NCI-H146 treated with DMSO at 0.1 percent for 48 hours (cell line): ENCODE results near the gene MSH2.
"Not testable (repeated sequence)": the region's sequence is repeated elsewhere in the genome, so short reads cannot be mapped to it uniquely, and the experiment has no call there.

Experiments used
- DNase-seq: peaks from one replicate; lab custom pipeline; 2025; ENCODE audit not compliant: unreplicated experiment; lab: John Stamatoyannopoulos, UW

The MSH2 gene

GRCh38 chr2:47406649-47407330 is 3.8 kb downstream of the MSH2 start:
- not testable (repeated sequence) for DNase-seq

- DNase-seq: not testable (repeated sequence)
These were observed 5.0 kb downstream of the MSH2 start for GRCh38 chr2:47407976-47408375.

DNA sequence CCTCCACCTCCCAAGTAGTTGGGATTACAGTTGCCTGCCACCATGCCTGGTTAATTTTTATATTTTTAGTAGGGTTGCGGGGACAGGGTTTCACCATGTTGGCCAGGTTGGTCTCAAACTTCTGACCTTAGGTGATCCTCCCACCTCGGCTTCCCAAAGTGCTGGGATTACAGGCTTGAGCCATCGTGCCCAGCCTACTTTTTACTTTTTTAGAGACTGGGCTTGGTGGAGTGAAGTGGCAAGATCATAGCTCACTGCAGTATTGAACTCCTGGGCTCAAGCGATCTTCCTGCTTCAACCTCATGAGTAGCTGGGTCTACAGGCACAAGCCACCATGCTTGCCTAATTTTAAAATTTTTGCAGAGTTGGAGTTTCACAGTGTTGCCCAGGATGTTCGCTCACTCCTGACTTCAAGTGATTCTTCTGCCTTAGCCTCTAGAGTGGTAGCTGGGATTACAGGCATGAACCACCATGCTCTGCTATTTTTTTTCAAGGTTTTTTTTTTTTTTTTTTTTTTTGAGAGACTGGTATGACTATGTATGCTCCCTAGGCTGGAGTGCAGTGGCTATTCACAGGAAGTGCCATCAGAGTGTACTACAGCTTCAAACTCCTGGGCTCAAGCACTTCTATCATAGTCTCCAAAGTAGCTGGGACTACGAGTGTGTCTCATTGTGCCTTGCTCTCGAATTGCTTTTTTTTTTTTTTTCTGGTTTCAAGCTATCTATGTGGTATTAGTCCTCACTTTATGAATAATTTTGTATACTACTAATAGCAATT is 11.9 kb downstream of the MSH2 start:
- no peak for DNase-seq

DNA sequence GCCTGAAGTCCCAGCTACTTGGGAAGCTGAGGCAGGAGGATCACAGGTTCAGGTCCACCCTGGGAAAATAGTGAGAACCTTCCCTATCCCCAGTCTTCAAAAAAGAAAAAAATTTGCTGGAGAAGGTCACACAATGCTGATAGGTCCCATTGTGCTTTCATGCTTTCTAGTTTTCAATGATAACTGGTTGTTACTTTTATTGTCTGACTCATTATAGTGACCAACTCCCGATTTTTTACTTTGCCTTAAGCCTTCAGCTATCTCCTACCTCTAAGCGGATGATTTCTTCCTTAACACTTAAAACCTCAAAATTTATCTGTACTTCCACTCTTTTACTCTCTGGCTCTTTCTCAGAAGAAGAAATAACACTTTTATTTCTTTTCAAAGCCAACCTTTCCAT is 17.3 kb downstream of the MSH2 start:
- DNase-seq: no peak

DNA sequence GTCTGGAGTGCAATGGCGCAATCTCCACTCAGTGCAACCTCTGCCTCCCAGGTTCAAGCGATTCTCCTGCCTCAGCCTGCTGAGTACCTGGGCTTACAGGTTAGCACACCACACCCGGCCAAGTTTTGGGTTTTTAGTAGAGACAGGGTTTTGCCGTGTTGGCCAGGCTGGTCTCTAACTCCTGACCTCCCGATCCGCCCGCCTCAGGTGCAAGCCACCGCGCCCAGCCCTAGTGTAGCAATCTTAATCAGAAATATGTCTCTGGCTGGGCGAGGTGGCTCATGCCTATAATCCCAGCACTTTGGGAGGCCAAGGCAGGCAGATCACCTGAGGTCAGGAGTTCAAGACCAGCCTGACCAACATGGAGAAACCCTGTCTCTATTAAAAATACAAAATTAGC is 17.7 kb downstream of the MSH2 start:
- DNase-seq: not testable (repeated sequence)

GRCh38 chr2:47422016-47422415 is 19.1 kb downstream of the MSH2 start:
- no peak for DNase-seq

DNA sequence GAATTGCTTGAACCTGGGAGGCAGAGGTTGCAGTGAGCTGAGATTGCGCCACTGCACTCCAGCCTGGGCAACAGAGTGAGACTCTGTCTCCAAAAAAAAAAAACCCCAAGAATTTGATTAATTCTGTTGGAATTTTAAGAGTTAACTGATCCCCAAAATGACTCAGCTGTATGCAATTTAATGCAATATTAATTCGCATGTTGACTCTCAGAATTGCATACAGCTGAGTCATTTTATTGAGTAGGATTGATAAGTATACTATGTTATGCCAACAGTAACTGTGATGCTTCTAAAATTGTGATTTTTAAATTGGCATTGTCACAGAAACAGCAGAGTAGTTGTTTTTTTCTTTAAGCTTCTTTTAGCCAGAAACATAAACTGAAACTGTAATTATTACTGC is 19.6 kb downstream of the MSH2 start:
- DNase-seq: no peak

DNA sequence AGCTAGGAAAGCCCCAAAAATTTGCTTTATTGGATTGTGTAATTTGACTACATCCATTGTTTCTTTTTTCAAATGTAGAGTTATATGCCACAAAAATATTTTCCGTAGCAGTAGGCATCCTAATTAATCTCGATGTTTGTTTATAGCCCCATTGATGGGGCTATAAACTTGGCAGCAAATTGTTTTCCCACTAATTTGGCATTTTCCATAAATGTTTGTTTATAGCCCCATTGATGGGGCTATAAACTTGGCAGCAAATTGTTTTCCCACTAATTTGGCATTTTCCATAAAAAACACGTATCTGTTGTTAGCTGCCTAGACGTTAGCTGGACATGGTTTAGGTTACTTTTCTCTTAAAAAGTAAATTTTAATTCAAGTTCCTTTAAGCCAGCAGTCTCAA is 23.8 kb downstream of the MSH2 start:
- no peak for DNase-seq

DNA sequence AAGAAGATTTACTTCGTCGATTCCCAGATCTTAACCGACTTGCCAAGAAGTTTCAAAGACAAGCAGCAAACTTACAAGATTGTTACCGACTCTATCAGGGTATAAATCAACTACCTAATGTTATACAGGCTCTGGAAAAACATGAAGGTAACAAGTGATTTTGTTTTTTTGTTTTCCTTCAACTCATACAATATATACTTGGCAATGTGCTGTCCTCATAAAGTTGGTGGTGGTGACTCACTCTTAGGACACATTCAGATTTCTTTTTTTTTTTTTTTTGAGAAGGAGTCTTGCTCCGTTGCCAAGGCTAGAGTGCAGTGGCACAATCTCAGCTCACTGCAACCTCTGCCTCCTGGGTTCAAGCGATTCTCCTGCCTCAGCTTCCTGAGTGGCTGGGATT is 26.8 kb downstream of the MSH2 start:
- no peak for DNase-seq

GRCh38 chr2:47433006-47433405 is 30.1 kb downstream of the MSH2 start:
- not testable (repeated sequence) for DNase-seq

DNA sequence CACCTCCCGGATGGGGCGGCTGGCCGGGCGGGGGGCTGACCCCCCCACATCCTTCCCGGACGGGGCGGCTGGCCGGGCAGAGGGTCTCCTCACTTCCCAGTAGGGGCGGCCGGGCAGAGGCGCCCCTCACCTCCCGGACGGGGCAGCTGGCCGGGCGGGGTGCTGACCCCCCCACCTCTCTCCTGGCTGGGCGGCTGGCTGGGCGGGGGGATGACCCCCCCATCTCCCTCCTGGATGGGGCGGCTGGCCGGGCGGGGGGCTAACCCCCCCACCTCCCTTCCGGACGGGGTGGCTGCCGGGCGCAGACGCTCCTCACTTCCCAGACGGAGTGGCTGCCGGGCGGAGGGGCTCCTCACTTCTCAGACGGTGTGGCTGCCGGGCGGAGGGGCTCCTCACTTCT is 30.5 kb downstream of the MSH2 start:
- DNase-seq: not testable (repeated sequence)

DNA sequence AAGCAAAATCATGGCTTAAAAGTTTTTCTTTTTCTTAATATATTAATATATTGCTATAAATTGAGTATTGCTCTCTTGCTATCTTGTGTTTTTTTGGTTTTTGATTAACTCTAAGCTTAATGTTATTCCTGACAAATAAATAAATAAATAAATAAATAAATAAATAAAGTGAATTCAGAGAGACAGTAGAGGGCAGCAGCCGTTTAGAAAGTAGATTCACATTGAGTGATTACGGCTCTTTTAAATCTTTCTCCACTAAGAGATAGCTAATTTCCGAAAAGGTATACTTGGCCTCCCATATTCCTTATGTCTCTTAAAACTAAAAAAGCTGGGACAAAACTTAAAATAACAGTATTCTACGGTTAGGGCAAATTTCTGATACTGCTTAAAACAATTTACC is 34.3 kb downstream of the MSH2 start:
- DNase-seq: no peak

- no peak for DNase-seq
These were observed 35.1 kb downstream of the MSH2 start for GRCh38 chr2:47438106-47438505.

GRCh38 chr2:47438783-47439182 is 35.8 kb downstream of the MSH2 start:
- no peak for DNase-seq

DNA sequence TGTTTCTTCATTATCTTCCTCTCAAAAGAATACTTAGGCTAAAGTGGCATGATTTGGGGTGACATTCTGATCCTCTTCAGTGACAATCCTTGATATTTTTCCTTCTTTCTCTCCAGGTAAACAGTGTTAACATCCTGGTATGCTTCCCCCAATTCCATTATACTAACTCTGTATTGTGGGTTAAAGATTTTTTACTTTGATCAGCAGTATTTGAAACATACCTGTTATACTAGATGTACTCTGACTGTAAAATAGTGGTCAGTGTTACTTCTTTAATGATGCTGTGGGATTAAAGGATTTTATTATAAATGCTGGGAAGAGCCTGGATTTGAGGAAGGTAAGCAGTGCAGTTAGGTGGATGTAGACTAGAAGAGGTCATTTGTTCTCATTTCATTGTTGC is 48.8 kb downstream of the MSH2 start:
- DNase-seq: no peak

DNA sequence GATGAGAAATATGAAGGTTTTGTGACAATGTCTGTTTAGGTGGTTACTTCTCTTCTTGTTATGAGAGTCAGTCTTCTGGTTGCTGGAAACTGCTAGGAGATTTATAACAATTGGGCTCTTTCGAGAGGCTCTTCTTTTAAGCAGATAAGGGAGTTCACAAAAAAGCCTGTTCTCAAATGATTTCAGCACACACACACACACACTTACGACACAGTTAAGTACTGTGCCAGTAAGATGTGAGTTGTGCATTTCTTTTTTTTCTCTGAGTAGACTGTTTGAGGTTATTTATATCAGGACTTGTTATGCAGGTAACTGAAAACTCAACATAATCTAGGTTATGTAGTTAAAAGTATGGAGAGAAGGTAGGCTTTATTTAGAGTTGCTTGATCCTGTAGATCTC is 49.8 kb downstream of the MSH2 start:
- no peak for DNase-seq

DNA sequence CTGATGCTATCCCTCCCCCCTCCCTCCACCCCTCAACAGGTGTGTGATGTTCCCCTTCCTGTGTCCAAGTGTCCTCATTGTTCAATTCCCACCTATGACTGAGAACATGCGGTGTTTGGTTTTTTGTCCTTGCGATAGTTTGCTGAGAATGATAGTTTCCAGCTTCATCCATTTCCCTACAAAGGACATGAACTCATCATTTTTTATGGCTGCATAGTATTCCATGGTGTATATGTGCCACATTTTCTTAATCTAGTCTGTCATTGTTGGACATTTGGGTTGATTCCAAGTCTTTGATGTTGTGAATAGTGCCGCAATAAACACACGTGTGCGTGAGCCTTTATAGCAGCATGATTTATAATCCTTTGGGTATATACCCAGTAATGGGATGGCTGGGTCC is 51.9 kb downstream of the MSH2 start:
- DNase-seq: not testable (repeated sequence)

DNA sequence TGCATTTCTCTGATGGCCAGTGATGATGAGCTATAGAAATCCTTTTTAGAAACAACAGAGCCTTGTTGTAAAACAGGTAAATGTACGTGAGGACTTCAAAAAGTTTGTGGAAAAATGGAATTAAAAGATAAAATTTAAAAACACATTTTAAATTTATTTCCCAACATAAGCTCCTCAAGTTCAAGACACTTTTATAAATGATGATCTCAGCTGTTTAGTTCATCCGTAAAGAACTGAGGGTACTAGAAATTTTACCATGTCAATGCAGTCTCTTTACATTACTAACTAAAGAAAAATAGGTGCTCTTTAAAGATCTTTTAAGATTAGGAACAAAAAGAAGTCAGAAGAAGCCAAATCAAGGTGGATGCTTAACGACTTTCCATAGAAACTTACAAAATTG is 52.5 kb downstream of the MSH2 start:
- DNase-seq: no peak

GRCh38 chr2:47456851-47457250 is 53.9 kb downstream of the MSH2 start:
- no peak for DNase-seq

DNA sequence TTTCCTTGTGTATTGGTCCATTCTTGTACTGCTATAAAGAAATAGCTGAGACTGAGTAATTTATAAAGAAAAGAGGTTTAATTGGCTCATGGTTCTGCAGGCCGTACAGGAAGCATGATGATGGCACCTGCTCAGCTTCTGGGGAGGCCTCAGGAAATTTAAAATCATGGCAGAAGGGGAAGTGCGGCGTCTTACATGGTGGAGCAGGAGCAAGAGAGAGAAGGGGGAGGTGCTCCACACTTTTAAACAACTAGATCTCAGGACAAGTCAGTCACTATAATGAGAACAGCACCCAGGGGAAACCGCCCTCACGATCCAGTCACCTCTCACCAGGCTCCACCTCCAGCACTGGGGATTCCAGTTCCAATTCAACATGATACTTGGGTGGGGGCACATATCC is 54.3 kb downstream of the MSH2 start:
- DNase-seq: no peak

DNA sequence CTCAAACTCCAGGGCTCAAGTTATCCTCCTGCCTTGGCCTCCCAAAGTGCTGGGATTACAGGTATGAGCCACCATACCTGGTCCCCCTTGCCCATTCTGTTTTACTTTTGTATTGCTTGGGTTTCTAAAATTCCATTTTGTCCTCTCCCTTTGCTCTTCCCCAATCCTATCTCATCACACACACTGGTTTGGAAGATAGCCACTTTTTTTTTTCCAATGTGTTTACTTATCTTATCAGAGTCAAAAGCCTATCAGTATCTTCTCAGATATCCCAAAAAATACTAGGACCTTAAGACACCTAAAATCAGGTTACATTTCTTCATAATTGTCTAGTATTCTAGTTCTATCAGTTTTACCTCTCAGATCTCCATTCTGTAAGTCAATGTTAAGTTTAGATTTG is 56.1 kb downstream of the MSH2 start:
- DNase-seq: no peak

DNA sequence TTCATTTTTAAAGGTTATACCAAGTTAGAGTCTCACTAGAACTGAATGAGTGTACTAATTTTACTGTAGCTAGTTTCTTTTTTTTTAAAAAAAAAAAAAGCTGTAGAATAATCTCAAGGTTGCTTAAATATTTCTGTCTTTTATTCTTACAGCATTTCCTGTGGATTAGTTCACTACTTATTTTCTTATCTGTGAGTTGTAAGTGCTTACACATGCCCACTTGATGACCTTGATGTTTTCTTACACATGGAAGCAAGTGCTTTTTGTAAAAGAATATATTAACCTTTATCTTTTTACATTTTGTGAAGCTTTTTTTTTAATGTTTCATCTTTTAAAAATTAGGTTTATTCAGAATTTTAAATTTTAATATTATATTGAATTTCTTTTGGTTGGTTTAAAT is 57.8 kb downstream of the MSH2 start:
- no peak for DNase-seq
